H1 (cell line): Measurements from ENCODE around the gene PARD3. TPM values are rescaled to one million over a fixed set of nuclear protein-coding genes. Genes with fewer than 3 reads are reported as not detected.
A peak's percentile ranks its signal among the peaks of the same experiment; 100 is the strongest.

Experiments
- CTCF ChIA-PET: fragments of 300-600 bp; sonication (Branson Sonifier 250); formaldehyde crosslinking; loops from one replicate; lab custom pipeline; 2021; ENCODE audit not compliant: partially characterized antibody; lab: Charles Lee
- POLR2A ChIA-PET: fragments of 300-600 bp; sonication (Branson Sonifier 250); formaldehyde crosslinking; loops from one replicate; lab custom pipeline; 2021; ENCODE audit warnings: inconsistent platforms; ENCODE audit not compliant: partially characterized antibody; lab: Charles Lee
- DNase-seq, 2 experiments: peaks; one replicate each; pipeline versions ENCODE4 v3.0.0 to v3.0.0-alpha.2; 2010 to 2022; ENCODE audit warnings: low spot score in 2 of 2, low read depth in 1 of 2, mixed read lengths in 1 of 2
- FAIRE-seq: peaks from 2 replicates; lab custom pipeline; 2011; peaks lifted over from hg19 to GRCh38; lab: Jason Lieb, UNC
- H2AFZ ChIP-seq: 2 replicates; pipeline ENCODE4 v1.8.1; 2012; ENCODE audit warnings: low read length, inconsistent platforms
- H2AK5ac ChIP-seq: 2 replicates; pipeline ENCODE4 v1.6.1; 2013; ENCODE audit warnings: low read depth, low read length
- H2BK120ac ChIP-seq: replicated peaks from 2 replicates; pipeline ENCODE3; 2013; ENCODE audit warnings: low read depth, low read length, inconsistent platforms
- H2BK12ac ChIP-seq: 2 replicates; pipeline ENCODE4 v1.6.1; 2013; ENCODE audit warnings: low read depth, low read length
- H2BK15ac ChIP-seq: 2 replicates; pipeline ENCODE4 v1.6.1; 2013; ENCODE audit warnings: low read length
- H2BK20ac ChIP-seq: 2 replicates; pipeline ENCODE4 v1.6.1; 2013; ENCODE audit warnings: low read length
- H2BK5ac ChIP-seq: 2 replicates; pipeline ENCODE4 v1.6.1; 2013; ENCODE audit warnings: low read depth, low read length
- H3K14ac ChIP-seq: 2 replicates; pipeline ENCODE4 v1.6.1; 2013; ENCODE audit warnings: inconsistent platforms; ENCODE audit not compliant: insufficient read length
- H3K18ac ChIP-seq: 2 replicates; pipeline ENCODE4 v1.6.1; 2013; ENCODE audit warnings: low read length; ENCODE audit errors: extremely low read depth
- H3K23ac ChIP-seq: 2 replicates; pipeline ENCODE4 v1.6.1; 2013; ENCODE audit warnings: inconsistent platforms; ENCODE audit not compliant: insufficient read length
- H3K23me2 ChIP-seq: 2 replicates; pipeline ENCODE4 v1.6.1; 2013; ENCODE audit warnings: low read depth, low read length
- H3K27ac ChIP-seq: 2 replicates; pipeline ENCODE4 v1.6.1; 2011; ENCODE audit warnings: low read depth, low read length, inconsistent platforms
- H3K27me3 ChIP-seq, 4 experiments: replicated peaks in 1 of 4; 1 replicate in 1 of 4; 2 replicates in 3 of 4; pipeline versions ENCODE4 v1.6.1 to v1.8.1; 2011 to 2013; ENCODE audit warnings: low read length in 3 of 4, mild to moderate bottlenecking in 3 of 4, inconsistent platforms in 2 of 4, mixed read lengths in 2 of 4, moderate library complexity in 1 of 4; ENCODE audit not compliant: control insufficient read depth in 3 of 4, insufficient read depth in 3 of 4; ENCODE audit errors: extremely low read depth in 1 of 4
- H3K36me3 ChIP-seq, 4 experiments: 2 replicates each; pipeline versions ENCODE4 v1.6.1 to v1.8.1; 2011 to 2013; ENCODE audit warnings: mild to moderate bottlenecking in 4 of 4, low read length in 3 of 4, moderate library complexity in 2 of 4, control low read depth in 1 of 4, inconsistent platforms in 1 of 4; ENCODE audit not compliant: insufficient read depth in 4 of 4, control insufficient read depth in 2 of 4
- H3K4ac ChIP-seq: replicated peaks from 2 replicates; pipeline ENCODE3; 2013; ENCODE audit warnings: low read length, low read depth, mixed read lengths, inconsistent platforms; ENCODE audit not compliant: insufficient read length
- H3K4me1 ChIP-seq, 4 experiments: replicated peaks in 1 of 4; 1 replicate in 1 of 4; 2 replicates in 3 of 4; pipeline versions ENCODE4 v1.6.1 to v1.8.1; 2011 to 2013; ENCODE audit warnings: low read length in 3 of 4, inconsistent platforms in 2 of 4, mixed read lengths in 1 of 4; ENCODE audit not compliant: insufficient read depth in 4 of 4, control insufficient read depth in 3 of 4
- H3K4me2 ChIP-seq, 2 experiments: 2 replicates each; pipeline versions ENCODE4 v1.6.1 to v1.8.1; 2011 to 2013; ENCODE audit warnings: low read depth in 2 of 2, low read length in 2 of 2, control low read depth in 1 of 2, inconsistent platforms in 1 of 2, mild to moderate bottlenecking in 1 of 2; ENCODE audit not compliant: insufficient read depth in 1 of 2
- H3K4me3 ChIP-seq, 4 experiments: fragments of 200-600, 300-600 bp in 1 of 4; sonication (generic), shearing (Covaris generic), sonication (Bioruptor Twin) in 1 of 4; 2 replicates each; pipeline versions ENCODE4 v1.5.1 to v1.8.1; 2011 to 2016; ENCODE audit warnings: low read length in 4 of 4, low read depth in 3 of 4, control low read depth in 2 of 4, inconsistent platforms in 2 of 4, mild to moderate bottlenecking in 2 of 4, mixed read lengths in 1 of 4, moderate library complexity in 1 of 4; ENCODE audit not compliant: insufficient read depth in 2 of 4; ENCODE audit errors: extremely low read depth in 1 of 4
- H3K56ac ChIP-seq: replicated peaks from 2 replicates; pipeline ENCODE3; 2013; ENCODE audit warnings: low read depth, mild to moderate bottlenecking, mixed read lengths, low read length, inconsistent platforms; ENCODE audit not compliant: insufficient read length
- H3K79me1 ChIP-seq: 2 replicates; pipeline ENCODE4 v1.6.1; 2013; ENCODE audit warnings: low read depth, low read length, control low read depth
- H3K79me2 ChIP-seq, 2 experiments: 2 replicates each; pipeline versions ENCODE4 v1.6.1 to v1.8.1; 2012 to 2013; ENCODE audit warnings: low read length in 2 of 2, mild to moderate bottlenecking in 2 of 2, inconsistent platforms in 1 of 2; ENCODE audit not compliant: insufficient read depth in 2 of 2, control insufficient read depth in 1 of 2
- H3K9ac ChIP-seq, 4 experiments: replicated peaks in 1 of 4; 1 replicate in 1 of 4; 2 replicates in 3 of 4; pipeline versions ENCODE4 v1.6.1 to v1.8.1; 2011 to 2013; ENCODE audit warnings: low read depth in 3 of 4, low read length in 3 of 4, control low read depth in 2 of 4, mild to moderate bottlenecking in 2 of 4, moderate library complexity in 2 of 4, inconsistent platforms in 1 of 4; ENCODE audit errors: extremely low read depth in 1 of 4
- H3K9me3 ChIP-seq, 2 experiments: 2 replicates each; pipeline versions ENCODE4 v1.6.1 to v1.8.1; 2012 to 2013; ENCODE audit warnings: mild to moderate bottlenecking in 2 of 2, moderate library complexity in 2 of 2, control low read depth in 1 of 2, inconsistent platforms in 1 of 2, low read depth in 1 of 2, low read length in 1 of 2, mixed read lengths in 1 of 2; ENCODE audit not compliant: insufficient read depth in 2 of 2
- H4K20me1 ChIP-seq, 2 experiments: replicated peaks in 1 of 2; 2 replicates each; pipeline versions ENCODE3 to v1.8.1; 2011 to 2013; ENCODE audit warnings: inconsistent platforms in 2 of 2, low read length in 2 of 2, mild to moderate bottlenecking in 1 of 2; ENCODE audit not compliant: insufficient read depth in 2 of 2, control insufficient read depth in 1 of 2
- H4K5ac ChIP-seq: 2 replicates; pipeline ENCODE4 v1.6.1; 2013; ENCODE audit warnings: low read length, low read depth, mixed read lengths, inconsistent platforms; ENCODE audit not compliant: insufficient read length
- H4K8ac ChIP-seq: 2 replicates; pipeline ENCODE4 v1.8.0; 2013; ENCODE audit warnings: mild to moderate bottlenecking, moderate library complexity, low read length, inconsistent platforms; ENCODE audit not compliant: insufficient read depth; ENCODE audit errors: extremely low read depth
- H4K91ac ChIP-seq: replicated peaks from 2 replicates; pipeline ENCODE3; 2013; ENCODE audit warnings: low read length, mixed read lengths, inconsistent platforms; ENCODE audit not compliant: insufficient read length
- BACH1 ChIP-seq: IDR thresholded peaks from 2 replicates; pipeline ENCODE4 v1.6.1; 2012; ENCODE audit warnings: low read length, improper control_type of control experiment
- CTCF ChIP-seq, 3 experiments: IDR thresholded peaks; 1 replicate in 2 of 3; 2 replicates in 1 of 3; pipeline versions ENCODE4 v1.5.1 to v1.6.1; 2011; ENCODE audit warnings: low read length in 3 of 3, mild to moderate bottlenecking in 3 of 3, inconsistent platforms in 2 of 3, low read depth in 1 of 3, moderate library complexity in 1 of 3; ENCODE audit not compliant: insufficient read depth in 1 of 3; ENCODE audit errors: control extremely low read depth in 1 of 3
- MAX ChIP-seq: IDR thresholded peaks from 2 replicates; pipeline ENCODE4 v1.6.1; 2012; ENCODE audit warnings: inconsistent platforms
- RAD21 ChIP-seq, 2 experiments: IDR thresholded peaks in 1 of 2; conservative IDR thresholded peaks in 1 of 2; 2 replicates each; pipeline ENCODE4 v1.6.1; 2011; ENCODE audit warnings: low read depth in 2 of 2, low read length in 2 of 2, improper control_type of control experiment in 1 of 2, inconsistent platforms in 1 of 2, mild to moderate bottlenecking in 1 of 2, moderate library complexity in 1 of 2
- WGBS, 2 experiments: shearing (Covaris generic) in 1 of 2; methylation state at CpG; one replicate each; pipeline versions ENCODE4 v1.1.6 to v1.1.7; 2013 to 2015; ENCODE audit warnings: low lambda C conversion rate in 2 of 2, mixed read lengths in 2 of 2, inconsistent platforms in 1 of 2, low coverage in 1 of 2, missing lambda C conversion rate in 1 of 2; ENCODE audit not compliant: insufficient replicate concordance in 2 of 2, insufficient coverage in 1 of 2, insufficient read length in 1 of 2; ENCODE audit errors: extremely low coverage in 1 of 2, missing lambda C conversion rate in 1 of 2; 5-methylcytosine and 5-hydroxymethylcytosine counted together
- polyA plus RNA-seq, 7 experiments: library from polyadenylated mRNA; depleted of rRNA in 3 of 7; stranded (reverse) in 5 of 7; unstranded in 2 of 7; fragments of >200 nt in 5 of 7; fragments of 200-250 nt in 2 of 7; gene quantifications; 1 replicate in 5 of 7; 2 replicates in 1 of 7; 4 replicates in 1 of 7; pipeline versions ENCODE4 v1.2.1 to v1.2.3, GENCODE V29; 2011 to 2013; ENCODE audit warnings: missing spikeins in 2 of 7, mixed read lengths in 2 of 7
- total RNA-seq: library from RNA; stranded (reverse); fragmentation: NEBNext Ultra II Directional; extraction: Animal tissue kit (Norgen Biotek cat#: 25700); gene quantifications from 2 replicates; pipeline ENCODE4 v1.2.1, GENCODE V29; 2021

PARD3 gene
- total and polyA plus RNA-seq, 2 of the 8 experiments (the other 6 are each of a cell fraction or from before 2014, with no cell fraction given), result 19.7 to 49.1 TPM

GRCh38 chr10:34737772-34738169 is 77.3 kb downstream of the PARD3 start:
- no peaks in the 10 kb centered on the region; a peak in 1 of 8 replicates for H3K36me3 ChIP-seq
- no peak overlapping the region for H4K91ac ChIP-seq
- H3K79me2 ChIP-seq, result peaks cover 0 to 83% of the 10 kb centered on the region in 2 experiments
- TF ChIP-seq CTCF (IDR thresholded peaks at IDR 0.05; ENCODE audit: control extremely low read depth in 1 of 3, insufficient read depth in 1 of 3, low read depth in 1 of 3, low read length in 3 of 3) (peak in 2 of 3 experiments; percentile 11 to 27; a peak in 2 of 4 replicates), RAD21 (IDR thresholded peaks at IDR 0.05 in 1 of 2, conservative IDR thresholded peaks at IDR 0.05 in 1 of 2; ENCODE audit: low read depth in 2 of 2, low read length in 2 of 2) (peak in 1 of 2 experiments; percentile 21; a peak in 2 of 4 replicates), BACH1 (no peak), MAX (0 out of 2 replicates have a peak, but pooled peaks have one; percentile 7)
- DNase-seq, result no peak
- no peak overlapping the region for H3K23ac ChIP-seq
- no peak overlapping the region for H3K27ac ChIP-seq
- 0 out of 4 replicates have a peak overlapping the region, but pooled peaks have one; percentile 21 to 30 for H3K4me2 ChIP-seq
- ChIA-PET POLR2A (no interaction called here), CTCF (interaction anchor here (0.5 to 3.1 kb wide), 15 partner anchors 8 to 212 kb away, joined by 3 to 20 read pairs (median 4); no protein-coding TSS in a partner anchor)
- H3K4me3 ChIP-seq, result no peak overlapping the region; a peak in 3 of 8 replicates
- WGBS, 2 experiments, result 76% methylated on average over 7 of the region's 7 CpGs; no CpG with 5 or more reads in 1 of the 2 experiments
- H2BK120ac ChIP-seq, result no peak overlapping the region
- H2AK5ac ChIP-seq, result no peak overlapping the region
- no peak overlapping the region for H2AFZ ChIP-seq
- H3K14ac ChIP-seq, result no peak overlapping the region
- no peaks in the 10 kb centered on the region for H3K9me3 ChIP-seq
- no peak overlapping the region for H4K5ac ChIP-seq
- H3K79me1 ChIP-seq, result peaks cover 8% of the 10 kb centered on the region; the same call in 1 of the 2 replicates
- H4K20me1 ChIP-seq, result peaks cover 5 to 10% of the 10 kb centered on the region in 2 experiments
- no peak overlapping the region for H2BK15ac ChIP-seq
- H3K9ac ChIP-seq, result no peak overlapping the region
- no peak overlapping the region for H3K4ac ChIP-seq
- no peak overlapping the region for H2BK12ac ChIP-seq
- H3K18ac ChIP-seq, result peak overlapping the region; percentile 32; the same call in 1 of the 2 replicates
- H3K23me2 ChIP-seq, result 0 out of 2 replicates have a peak, but pooled peaks cover 2% of the 10 kb centered on the region
- H3K27me3 ChIP-seq, result no peaks in the 10 kb centered on the region
- FAIRE-seq, result no peak
- no peak overlapping the region for H3K56ac ChIP-seq
- no peak overlapping the region for H2BK20ac ChIP-seq
- peaks cover 16 to 26% (median 19%) of the 10 kb centered on the region in 4 experiments for H3K4me1 ChIP-seq
- H2BK5ac ChIP-seq, result peak overlapping the region; percentile 12; the same call in 1 of the 2 replicates
- no peak overlapping the region for H4K8ac ChIP-seq
